Osteocyte (in vitro differentiated cells): ENCODE results near the gene NMRK1. TPM values are rescaled to one million over a fixed set of nuclear protein-coding genes. Genes with fewer than 3 reads are reported as not detected.

Experiments
- DNase-seq: peaks from one replicate; pipeline ENCODE4 v3.0.0; 2021; ENCODE audit warnings: mixed read lengths; ENCODE audit not compliant: unreplicated experiment; ENCODE audit errors: extremely low spot score
- H3K27ac Mint-ChIP-seq: one replicate; pipeline ENCODE4 v1.8.0; 2021; ENCODE audit warnings: mild to moderate bottlenecking, mixed read lengths; ENCODE audit not compliant: unreplicated experiment
- H3K27me3 Mint-ChIP-seq: one replicate; pipeline ENCODE4 v1.8.0; 2021; ENCODE audit warnings: mixed read lengths; ENCODE audit not compliant: unreplicated experiment
- H3K36me3 Mint-ChIP-seq: one replicate; pipeline ENCODE4 v1.8.0; 2021; ENCODE audit warnings: mixed read lengths; ENCODE audit not compliant: unreplicated experiment
- H3K4me1 Mint-ChIP-seq: one replicate; pipeline ENCODE4 v1.8.0; 2021; ENCODE audit warnings: mixed read lengths; ENCODE audit not compliant: unreplicated experiment
- H3K4me3 Mint-ChIP-seq: one replicate; pipeline ENCODE4 v1.8.0; 2021; ENCODE audit warnings: mild to moderate bottlenecking, moderate library complexity, mixed read lengths; ENCODE audit not compliant: unreplicated experiment
- H3K9me3 Mint-ChIP-seq: one replicate; pipeline ENCODE4 v1.8.0; 2021; ENCODE audit warnings: mixed read lengths; ENCODE audit not compliant: unreplicated experiment
- total RNA-seq: library from RNA; stranded (reverse); gene quantifications from 2 replicates; pipeline ENCODE4 v1.2.1, GENCODE V29; 2021
- TF ChIP-seq, protein P1 (sequence below): fragments of 200-600 bp; sonication (generic); IDR thresholded peaks from 2 replicates; pipeline ENCODE4 v1.5.0; 2021; ENCODE audit warnings: antibody characterized with exemption, mild to moderate bottlenecking, moderate library complexity

NMRK1 gene
- total RNA-seq, 1 donor from 2014 or later: 11.4 TPM

DNA sequence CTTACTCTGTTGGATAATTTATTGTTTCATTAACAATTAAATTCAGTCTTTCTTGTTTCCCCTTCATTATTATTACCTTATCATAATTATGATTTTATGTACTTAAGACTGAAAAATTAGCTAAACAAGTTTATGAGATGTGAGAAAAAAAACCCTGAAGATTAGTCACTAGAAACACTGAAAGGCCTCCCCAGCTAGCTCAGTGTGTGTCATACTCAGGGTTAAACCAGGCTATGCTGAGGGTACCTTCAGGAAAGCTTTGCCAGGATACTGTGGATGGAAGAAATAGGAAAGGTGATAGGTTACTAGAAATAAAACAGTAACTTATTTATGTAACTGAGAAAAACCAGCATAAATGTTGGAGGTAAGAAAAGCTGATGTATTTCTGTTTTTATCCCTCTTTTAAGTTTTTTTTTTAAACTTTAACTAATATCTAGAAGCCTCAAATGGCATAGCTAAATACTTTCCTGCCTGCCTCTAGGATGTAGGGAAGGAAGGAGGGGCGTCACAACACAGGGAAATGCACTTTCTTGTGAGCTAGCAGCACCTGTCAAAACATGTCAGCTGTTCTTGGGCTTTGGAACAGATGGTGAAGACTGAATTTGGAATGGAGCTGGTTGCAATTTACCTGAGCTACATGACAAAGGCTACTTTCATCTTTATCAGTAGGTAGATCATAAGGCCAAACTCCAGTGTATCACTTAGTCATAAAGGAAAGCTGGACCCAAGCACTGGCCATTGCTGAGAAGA lies 24.2 kb downstream of the NMRK1 start:
- Mint-ChIP-seq H3K9me3 (no peaks in the 10 kb centered on the region), H3K27me3 (no peaks in the 10 kb centered on the region), H3K4me1 (peaks cover 9% of the 10 kb centered on the region), H3K4me3 (no peak overlapping the region), H3K36me3 (peaks cover 2% of the 10 kb centered on the region), H3K27ac (no peak overlapping the region)
- no peak for DNase-seq
- TF ChIP-seq, protein P1, sequence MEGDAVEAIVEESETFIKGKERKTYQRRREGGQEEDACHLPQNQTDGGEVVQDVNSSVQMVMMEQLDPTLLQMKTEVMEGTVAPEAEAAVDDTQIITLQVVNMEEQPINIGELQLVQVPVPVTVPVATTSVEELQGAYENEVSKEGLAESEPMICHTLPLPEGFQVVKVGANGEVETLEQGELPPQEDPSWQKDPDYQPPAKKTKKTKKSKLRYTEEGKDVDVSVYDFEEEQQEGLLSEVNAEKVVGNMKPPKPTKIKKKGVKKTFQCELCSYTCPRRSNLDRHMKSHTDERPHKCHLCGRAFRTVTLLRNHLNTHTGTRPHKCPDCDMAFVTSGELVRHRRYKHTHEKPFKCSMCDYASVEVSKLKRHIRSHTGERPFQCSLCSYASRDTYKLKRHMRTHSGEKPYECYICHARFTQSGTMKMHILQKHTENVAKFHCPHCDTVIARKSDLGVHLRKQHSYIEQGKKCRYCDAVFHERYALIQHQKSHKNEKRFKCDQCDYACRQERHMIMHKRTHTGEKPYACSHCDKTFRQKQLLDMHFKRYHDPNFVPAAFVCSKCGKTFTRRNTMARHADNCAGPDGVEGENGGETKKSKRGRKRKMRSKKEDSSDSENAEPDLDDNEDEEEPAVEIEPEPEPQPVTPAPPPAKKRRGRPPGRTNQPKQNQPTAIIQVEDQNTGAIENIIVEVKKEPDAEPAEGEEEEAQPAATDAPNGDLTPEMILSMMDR: no peak

DNA sequence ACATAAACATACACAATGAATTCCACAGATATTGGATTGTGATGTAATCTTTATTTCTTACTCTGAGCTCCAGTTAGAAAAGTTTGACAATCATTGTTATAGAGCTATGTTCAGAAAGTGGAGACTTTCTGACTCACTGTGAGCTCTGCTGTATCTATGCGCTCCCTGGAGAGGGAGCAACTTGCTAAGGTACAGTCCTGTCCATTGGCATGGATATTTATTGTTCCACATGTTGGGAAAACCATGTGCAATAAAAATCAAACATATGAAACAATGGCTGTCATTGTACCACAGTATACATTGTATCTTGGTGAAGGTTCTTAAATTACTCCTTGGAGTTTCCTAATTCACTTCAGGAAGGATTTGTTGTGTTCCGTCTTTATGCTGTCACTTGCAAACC lies 26.8 kb downstream of the NMRK1 start:
- H3K9me3 Mint-ChIP-seq: no peaks in the 10 kb centered on the region
- no peak overlapping the region for H3K4me3 Mint-ChIP-seq
- peaks cover 9% of the 10 kb centered on the region for H3K4me1 Mint-ChIP-seq
- TF ChIP-seq, protein P1: no peak
- no peaks in the 10 kb centered on the region for H3K27me3 Mint-ChIP-seq
- no peak for DNase-seq
- H3K27ac Mint-ChIP-seq: no peak overlapping the region
- H3K36me3 Mint-ChIP-seq: peaks cover 2% of the 10 kb centered on the region

DNA sequence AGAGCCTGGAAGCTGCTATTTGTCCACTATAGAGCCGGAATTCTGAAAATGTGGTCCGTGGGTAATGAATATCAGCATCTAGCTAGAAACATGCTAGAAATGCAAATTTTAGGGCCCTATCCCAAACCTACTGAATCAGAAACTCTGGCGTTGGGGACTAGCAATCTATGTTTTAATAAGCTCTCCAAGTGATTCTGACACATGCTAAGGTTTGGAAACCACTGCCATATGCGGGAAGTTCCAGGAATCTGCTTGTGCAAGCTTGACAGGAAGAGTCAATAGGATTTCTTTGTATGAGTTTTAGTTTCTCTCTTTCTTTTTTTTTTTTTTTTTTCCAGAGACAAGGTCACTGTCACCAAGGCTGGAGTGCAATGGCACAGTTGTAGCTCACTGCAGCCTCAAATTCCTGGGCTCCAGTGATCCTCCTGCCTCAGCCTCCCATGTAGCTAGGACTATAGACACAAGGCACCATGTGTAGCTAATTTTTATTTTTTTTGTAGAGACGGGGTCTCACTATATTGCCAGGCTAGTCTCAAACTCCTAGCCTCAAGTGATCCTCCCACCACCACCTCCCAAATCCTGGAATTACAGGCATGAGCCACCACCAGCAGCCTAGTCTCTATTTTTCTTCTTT lies 33.5 kb downstream of the NMRK1 start:
- Mint-ChIP-seq H3K27me3 (peaks cover 10% of the 10 kb centered on the region), H3K4me3 (no peak overlapping the region), H3K9me3 (no peaks in the 10 kb centered on the region), H3K27ac (no peak overlapping the region), H3K4me1 (no peaks in the 10 kb centered on the region), H3K36me3 (no peaks in the 10 kb centered on the region)
- DNase-seq: no peak
- TF ChIP-seq, protein P1: no peak

DNA sequence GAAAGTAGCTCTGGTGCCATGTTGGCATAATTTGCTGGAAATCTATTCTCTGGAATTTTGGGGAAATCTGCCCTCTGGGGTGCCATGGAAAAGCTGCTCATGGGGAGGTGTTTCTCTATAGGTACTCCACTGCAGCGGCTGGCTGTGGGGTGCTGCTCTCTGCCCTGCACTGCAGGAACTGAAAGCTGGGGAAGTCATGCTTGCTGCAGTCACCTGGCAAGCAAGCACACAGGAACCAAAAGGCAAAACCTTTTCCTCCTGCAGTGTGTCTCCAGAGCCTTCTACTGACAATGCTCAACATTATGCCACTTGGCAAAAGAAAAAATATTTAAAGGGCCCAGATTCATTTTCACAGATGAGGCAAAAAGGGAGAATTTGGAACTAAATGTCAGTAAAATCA lies 34.1 kb downstream of the NMRK1 start:
- H3K4me3 Mint-ChIP-seq: no peak overlapping the region
- H3K36me3 Mint-ChIP-seq: no peaks in the 10 kb centered on the region
- H3K4me1 Mint-ChIP-seq: no peaks in the 10 kb centered on the region
- TF ChIP-seq, protein P1: no peak
- DNase-seq: no peak
- H3K9me3 Mint-ChIP-seq: no peaks in the 10 kb centered on the region
- peaks cover 10% of the 10 kb centered on the region for H3K27me3 Mint-ChIP-seq
- H3K27ac Mint-ChIP-seq: no peak overlapping the region

DNA sequence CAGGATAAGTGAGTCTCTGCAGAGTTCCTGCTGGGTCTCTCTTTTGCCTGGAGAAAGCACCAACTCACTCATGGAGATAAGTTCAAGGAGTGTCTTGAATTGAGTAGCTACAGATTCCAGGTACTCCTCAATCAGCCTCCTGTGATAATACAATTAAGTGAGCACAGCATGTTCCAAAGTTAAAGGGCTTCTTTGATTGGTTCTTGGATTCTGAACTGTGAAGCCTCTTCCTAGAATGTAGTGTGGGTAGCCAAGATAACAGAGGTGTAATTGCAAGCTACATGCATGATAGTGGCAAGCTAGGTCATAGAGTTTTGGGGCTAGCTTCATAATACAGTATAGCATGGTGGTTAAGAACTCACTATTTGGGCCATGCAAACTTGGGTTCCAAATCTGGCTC lies 36.7 kb downstream of the NMRK1 start:
- H3K36me3 Mint-ChIP-seq: no peaks in the 10 kb centered on the region
- no peaks in the 10 kb centered on the region for H3K4me1 Mint-ChIP-seq
- no peak overlapping the region for H3K4me3 Mint-ChIP-seq
- no peaks in the 10 kb centered on the region for H3K9me3 Mint-ChIP-seq
- DNase-seq: no peak
- TF ChIP-seq, protein P1: no peak
- H3K27me3 Mint-ChIP-seq: peaks cover 13% of the 10 kb centered on the region
- no peak overlapping the region for H3K27ac Mint-ChIP-seq
